ACHN (cell line): ENCODE data around the gene GALNT9.
"Not testable (repeated sequence)": the region's sequence is repeated elsewhere in the genome, so short reads cannot be mapped to it uniquely, and the experiment has no call there.

Source experiments
- DNase-seq: peaks from one replicate; pipeline ENCODE4 v3.0.0-alpha.2; 2015
- in situ Hi-C: cut with HindIII; loops from 2 replicates; pipeline ENCODE4 v1.10.0; 2017; ENCODE audit warnings: low sequenced_read_pairs, low pct_ligation_motif_present, low pct_unique_long_range_greater_than_20kb

Gene GALNT9

DNA sequence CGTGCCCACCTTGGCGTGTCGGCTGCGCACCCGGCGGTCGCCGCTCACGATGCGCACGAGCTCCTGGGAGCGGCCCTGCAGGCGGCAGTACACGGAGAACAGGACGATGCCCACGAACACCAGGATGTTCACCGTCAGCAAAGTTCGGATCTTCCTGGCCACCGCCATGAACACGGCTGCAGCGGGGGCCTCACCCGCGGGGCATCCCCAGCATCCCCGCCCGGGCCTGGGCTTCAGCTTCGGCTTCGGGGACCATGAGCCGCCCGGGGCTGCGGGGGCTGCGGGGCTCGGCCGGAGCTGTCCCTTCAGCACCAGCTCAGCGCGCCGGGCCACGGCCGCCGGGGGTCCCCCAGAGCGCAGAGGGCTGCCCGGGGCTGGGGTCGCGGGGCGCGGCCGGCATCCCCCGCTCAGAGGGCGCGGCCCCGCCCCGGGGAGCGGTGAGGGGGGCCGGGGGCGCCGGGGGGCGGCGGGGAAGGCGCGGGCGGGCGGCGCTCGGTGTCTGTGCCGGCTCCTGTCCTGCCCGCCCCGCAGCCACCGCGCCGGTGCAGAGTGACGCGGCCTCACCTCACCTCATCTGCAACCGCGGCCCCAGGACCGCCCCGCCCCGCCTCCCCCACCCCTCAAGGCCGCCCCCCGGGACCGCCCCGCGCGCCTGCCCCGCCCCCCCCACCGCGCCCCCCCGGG is at the start of gene GALNT9:
GALNT9 (minus strand) TSS at position 554 of the 684 bp plus-strand sequence; CDS start at position 168, 386 bp downstream.
- DNase-seq, result peak; percentile 25
- in situ Hi-C loops, result no loop called here

- in situ Hi-C loops, DNase-seq: not testable (repeated sequence)
Observed at GRCh38 chr12:132379057-132379456, 49.7 kb upstream of the GALNT9 start.

GRCh38 chr12:132377147-132377546 is 47.8 kb upstream of the GALNT9 start:
- in situ Hi-C loops, result no loop called here

GRCh38 chr12:132376464-132376830 is 47.1 kb upstream of the GALNT9 start:
- in situ Hi-C loops, result no loop called here
- DNase-seq, result no peak

More at GRCh38 chr12:132377147-132377546, 47.8 kb upstream of the GALNT9 start:
- no peak for DNase-seq

DNA sequence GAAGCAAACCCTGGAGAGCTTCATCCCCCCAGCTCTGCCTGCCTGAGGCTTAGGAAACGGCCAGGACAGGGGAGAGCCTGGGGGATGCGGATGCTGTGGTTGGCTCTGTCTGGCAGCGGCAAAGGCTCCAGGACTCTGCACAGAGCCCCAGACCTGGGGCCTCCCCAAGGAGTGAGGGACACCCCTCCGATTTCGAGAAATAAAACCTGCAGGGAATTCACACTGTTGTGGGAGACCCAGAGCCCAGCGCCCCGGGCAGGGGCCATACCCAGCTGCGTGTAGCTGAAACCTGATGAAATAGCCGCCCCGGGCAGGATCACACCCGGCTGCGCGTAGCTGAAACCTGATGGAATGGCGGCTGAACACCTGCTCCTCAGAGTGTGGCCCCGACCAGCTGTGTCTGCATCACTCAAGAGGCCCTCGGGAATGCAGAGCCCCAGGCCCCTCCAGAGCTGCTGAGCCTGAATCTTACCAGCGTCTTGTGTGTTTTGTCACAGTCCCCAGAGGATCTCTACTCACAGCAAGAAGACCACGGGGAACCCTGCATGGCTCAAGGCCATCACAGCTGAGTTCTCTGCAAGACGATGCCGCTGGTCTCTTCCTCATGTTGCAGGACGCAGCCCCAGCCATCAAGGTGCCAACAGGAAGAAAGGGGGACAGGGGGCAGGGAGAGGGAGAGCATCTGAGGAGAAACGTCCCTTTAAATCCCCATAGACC is 46.5 kb upstream of the GALNT9 start:
- DNase-seq, result no peak
- in situ Hi-C loops, result no loop called here

DNA sequence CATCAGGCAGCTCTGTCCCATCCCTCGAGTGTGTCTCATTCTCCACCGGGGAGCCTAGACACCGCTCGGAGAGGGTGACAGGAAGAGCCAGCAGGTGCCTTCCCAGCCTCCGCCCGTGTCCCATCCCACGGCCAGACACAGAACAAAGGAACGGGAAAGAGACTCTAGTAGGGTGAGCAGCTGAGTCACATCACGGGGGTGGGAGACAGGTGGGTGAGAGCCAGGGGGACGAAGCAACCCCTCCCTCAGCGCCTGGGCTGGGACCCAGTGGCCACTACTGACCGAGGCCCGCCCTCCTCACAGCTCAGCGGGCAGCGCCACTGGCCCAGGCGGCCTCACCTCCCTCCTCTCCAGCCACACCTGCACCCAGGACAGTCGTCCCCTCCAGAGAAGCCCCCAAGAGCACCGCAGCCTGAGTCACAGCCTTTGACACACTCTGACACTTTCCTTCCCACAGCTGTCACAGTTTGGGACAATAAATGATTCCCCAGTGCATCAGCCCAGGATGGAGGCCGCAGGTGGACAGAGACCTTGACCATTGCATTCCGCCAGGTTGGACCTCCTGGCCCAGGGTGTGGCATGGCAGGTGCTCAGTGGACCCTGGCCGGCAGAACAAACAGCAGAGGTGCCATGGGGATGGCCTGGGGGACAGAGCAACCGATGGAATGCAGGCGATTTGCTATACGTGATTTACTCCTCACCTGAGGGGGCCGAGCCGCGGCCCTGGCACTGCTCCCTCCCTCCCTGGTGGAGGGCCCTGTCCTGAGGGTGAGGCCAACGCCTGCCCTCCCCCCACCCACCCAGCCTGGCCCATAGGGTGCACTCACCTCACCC is 45.4 kb upstream of the GALNT9 start:
- in situ Hi-C loops, result no loop called here
- no peak for DNase-seq

GRCh38 chr12:132373901-132374611 is 44.7 kb upstream of the GALNT9 start:
- peak; percentile 27 for DNase-seq
- in situ Hi-C loops, result no loop called here

GRCh38 chr12:132367852-132368251 is 38.5 kb upstream of the GALNT9 start:
- no peak for DNase-seq
- in situ Hi-C loops, result no loop called here

DNA sequence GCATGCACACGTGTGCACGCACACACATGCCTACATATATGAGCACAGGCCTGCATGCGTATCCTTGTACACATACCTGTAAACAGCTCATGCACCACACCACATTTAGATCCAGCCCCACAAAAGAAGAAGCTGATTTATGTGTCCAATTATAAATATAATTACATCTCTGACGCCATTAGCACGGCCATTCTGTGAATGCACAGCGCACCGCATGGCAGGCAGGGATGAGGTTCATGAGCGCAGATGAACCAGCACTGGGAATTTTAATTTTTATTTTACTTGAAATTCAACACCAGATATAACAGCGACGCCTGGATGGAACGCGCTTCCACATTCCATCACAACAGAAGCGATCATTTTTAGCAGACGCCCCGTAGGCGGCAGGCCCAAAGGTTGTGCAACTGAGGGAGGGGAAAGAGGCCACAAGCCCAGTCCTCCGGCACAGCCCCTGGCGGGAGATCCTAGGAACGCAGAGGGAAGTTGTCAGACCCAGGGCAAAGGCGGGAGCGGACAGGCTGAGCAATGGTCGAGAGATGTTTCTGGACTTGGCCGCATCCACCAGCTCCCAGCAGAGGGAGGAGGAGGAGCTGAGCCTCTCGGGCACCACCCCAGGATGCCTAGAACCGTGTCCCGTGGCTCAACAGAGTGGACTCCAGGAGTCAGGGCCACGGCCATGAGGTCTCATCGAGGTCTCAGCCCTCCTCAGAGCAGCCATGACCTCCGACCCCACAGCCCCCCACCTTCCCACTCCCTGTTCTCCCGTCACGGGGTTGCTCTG is 37.9 kb upstream of the GALNT9 start:
- DNase-seq, result no peak
- in situ Hi-C loops, result no loop called here

DNA sequence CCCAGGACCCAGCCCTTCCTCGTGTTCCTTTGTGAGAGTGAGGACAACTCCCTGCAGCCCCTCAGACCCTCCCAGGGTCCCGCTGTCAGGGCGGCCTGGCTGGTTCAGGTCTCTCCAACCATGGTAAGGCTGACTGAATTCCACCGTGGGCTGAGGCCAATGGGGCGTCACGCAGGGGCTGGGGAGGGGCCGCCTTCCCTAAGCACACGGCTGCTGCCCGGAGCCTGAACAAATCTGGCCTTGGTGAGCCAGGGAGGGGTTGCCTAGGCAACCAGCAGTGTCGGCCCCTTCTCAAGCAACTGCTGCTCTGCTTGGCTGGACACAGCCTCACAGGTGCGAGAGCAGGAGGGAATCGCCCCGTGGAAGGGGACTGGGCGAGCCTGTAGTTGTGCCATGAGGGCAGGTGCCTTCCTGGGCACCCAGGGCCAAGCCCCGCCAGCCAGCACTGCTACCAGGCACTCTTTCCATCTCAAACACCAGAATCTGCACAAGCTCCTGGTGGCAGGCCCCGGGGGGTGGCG is 37.0 kb upstream of the GALNT9 start:
- no peak for DNase-seq
- in situ Hi-C loops, result no loop called here

- in situ Hi-C loops, result no loop called here
- no peak for DNase-seq
Observed at GRCh38 chr12:132365226-132365625, 35.8 kb upstream of the GALNT9 start.

- DNase-seq, result no peak
- in situ Hi-C loops, result no loop called here
Observed at GRCh38 chr12:132364348-132364902, 35.0 kb upstream of the GALNT9 start.

DNA sequence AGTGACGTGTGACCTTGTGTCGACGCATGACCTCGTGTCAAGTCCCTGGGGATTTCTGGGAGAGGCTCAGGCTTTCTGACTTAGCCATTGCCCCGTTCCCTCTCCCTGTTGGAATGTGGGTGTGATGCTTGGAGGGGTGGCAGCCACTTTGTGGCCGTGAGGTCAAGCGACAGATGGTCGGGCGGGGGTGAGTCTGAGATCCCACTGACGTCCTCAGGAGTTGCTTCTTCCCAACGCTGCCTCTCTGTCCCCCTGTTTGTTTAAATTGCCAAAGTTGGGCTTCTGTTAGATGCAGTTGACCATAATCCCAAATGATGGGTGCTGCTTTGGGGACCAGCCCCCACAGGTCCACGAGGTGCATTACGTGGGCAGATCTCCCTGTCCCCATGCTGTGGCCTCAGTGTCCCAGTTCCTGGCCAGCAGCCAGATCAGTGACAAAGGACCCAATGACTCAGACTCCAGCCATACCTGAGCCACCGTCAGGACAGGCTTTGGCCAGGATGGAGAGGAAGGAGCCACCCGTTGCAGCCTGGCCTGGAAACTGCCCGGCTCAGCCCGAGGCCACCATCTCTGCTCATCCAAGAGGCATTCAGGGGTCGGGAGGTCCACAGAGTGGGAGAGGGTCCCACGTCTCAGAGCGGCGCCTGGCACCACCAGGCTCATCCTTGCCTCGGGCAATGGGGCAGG is 34.4 kb upstream of the GALNT9 start:
- DNase-seq, result no peak
- in situ Hi-C loops, result no loop called here

DNA sequence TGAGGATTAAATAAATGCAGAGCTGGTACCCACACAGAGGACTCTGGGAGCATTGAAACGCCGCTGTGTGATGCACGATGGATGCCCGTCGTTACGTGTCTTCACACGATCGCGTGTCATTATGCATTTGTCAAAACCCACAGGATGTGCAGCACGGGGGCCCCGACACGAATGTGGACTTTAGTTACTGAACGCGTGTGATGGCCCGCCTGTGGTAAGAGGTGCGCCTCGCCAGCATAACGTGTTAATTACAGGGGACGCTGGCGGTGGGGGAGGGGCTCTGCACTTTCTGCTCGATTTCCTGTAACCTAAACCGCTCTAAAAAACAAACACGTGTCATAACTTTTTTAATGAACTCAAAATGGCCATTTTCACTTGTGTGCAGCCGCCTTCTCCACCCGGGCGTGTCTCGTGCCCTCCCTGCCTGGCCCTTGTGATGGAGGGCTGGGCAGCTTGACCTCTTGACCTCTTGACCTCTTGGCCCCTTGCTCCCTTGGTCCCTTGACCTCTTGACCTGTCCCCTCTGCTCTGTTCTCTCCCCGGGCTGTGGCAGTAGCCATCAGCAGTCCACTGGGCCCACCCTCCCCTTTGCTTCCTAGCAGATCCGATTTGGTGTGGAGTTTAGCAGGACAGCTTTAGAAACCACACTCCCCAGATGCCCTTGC is 33.7 kb upstream of the GALNT9 start:
- DNase-seq, result no peak
- in situ Hi-C loops, result no loop called here

DNA sequence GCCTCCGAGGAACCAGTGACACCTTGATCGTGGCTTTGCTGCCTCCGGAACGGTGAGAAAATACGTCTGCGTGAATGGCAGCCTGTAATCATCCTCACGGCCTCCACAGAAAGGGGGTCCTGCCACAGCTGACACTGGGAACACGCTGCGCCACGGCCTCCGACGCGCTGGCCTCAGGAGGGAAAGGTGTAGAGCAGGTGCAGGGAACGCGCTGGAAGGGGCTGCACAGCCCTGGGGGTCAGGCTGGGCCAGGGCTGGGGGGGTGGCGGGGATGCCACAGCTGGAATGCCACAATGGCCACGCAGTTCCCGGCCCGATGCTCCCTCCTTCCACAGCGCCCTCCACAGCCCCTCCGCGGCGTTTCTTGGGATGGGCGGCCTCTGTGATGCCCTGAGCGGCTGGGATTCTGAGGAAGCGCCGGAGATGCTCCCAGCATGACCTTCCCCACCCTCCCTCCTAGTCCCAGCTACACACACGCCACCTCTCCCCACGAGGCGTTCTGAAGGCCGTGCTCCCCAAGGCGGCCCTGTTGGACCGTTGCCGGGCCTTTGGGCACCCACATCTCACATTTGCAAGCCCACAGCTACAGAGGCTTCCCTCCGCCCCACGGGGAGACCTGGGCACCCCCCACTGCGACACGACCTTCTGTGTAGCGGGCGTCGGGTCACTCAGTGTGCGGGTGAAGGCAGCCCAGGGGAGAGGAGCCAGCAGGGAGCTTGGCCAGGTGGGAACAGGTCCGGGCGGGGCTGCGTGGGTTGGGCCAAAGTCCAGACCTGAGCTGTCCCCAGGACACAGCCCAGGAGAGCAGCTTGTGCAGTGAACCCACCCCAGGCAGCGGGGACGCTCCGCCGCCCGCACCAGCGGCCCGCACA is 31.8 kb upstream of the GALNT9 start:
- in situ Hi-C loops, result no loop called here

DNA sequence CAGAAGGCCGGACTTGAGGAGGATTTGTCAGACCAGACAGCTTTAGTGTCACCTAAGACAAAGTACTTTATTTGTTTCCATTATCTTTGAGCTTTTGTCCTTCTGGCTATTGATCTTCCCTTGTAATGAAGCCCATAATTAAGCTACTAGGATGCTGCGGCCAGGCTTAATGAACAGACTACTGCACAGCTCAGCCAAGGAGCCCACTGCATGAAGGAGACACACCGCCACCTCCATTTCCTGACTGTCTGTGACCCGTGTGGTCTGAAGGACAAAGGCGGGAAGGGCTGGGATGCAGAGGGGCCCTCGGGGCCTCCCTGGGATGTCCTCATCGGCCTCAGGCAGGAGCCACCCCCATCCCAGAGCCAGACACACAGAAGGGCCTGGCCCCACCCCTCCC is 31.0 kb upstream of the GALNT9 start:
- DNase-seq, result no peak
- in situ Hi-C loops, result no loop called here

More for the DNA sequence above, 31.8 kb upstream of the GALNT9 start:
- DNase-seq, result no peak
